HepG2 (cell line): ENCODE results near the gene TPRKB. TPM values are rescaled to one million over a fixed set of nuclear protein-coding genes. Genes with fewer than 3 reads are reported as not detected.

Experiments
- FOXO1 ChIP-seq: sonication (generic); formaldehyde crosslinking; IDR thresholded peaks from 2 replicates; pipeline ENCODE4 v1.4.0; 2020; ENCODE audit warnings: missing genetic modification reagents
- HOXA9 ChIP-seq: sonication (generic); formaldehyde crosslinking; IDR thresholded peaks from 2 replicates; pipeline ENCODE4 v1.8.1; 2022; ENCODE audit warnings: missing genetic modification reagents, mild to moderate bottlenecking, moderate library complexity, borderline replicate concordance
- KLF16 ChIP-seq, 2 experiments: sonication (generic) in 1 of 2; formaldehyde crosslinking in 1 of 2; IDR thresholded peaks; 2 replicates each; pipeline versions ENCODE4 v1.6.1 to v1.8.0; 2016 to 2023; ENCODE audit warnings: missing genetic modification reagents in 2 of 2, missing compliant biosample characterization in 1 of 2
- SAFB2 ChIP-seq: sonication (generic); formaldehyde crosslinking; IDR thresholded peaks from 2 replicates; pipeline ENCODE4 v1.5.1; 2020; ENCODE audit warnings: missing genetic modification reagents, low read depth, mild to moderate bottlenecking, borderline replicate concordance
- ZFP36 ChIP-seq: fragments of 150-350 bp; IDR thresholded peaks from 2 replicates; pipeline ENCODE4 v1.6.1; 2018; ENCODE audit warnings: borderline replicate concordance, low read length, low read depth; ENCODE audit not compliant: partially characterized antibody
- ZFYVE20 ChIP-seq: sonication (generic); formaldehyde crosslinking; IDR thresholded peaks from 2 replicates; pipeline ENCODE4 v1.8.0; 2023; ENCODE audit warnings: low read depth, mild to moderate bottlenecking, moderate library complexity, missing genetic modification reagents, borderline replicate concordance
- ZNF382 ChIP-seq: sonication (generic); formaldehyde crosslinking; IDR thresholded peaks from 2 replicates; pipeline ENCODE4 v1.5.0; 2020; ENCODE audit warnings: missing genetic modification reagents, mild to moderate bottlenecking, borderline replicate concordance
- ZNF570 ChIP-seq: sonication (generic); formaldehyde crosslinking; IDR thresholded peaks from 2 replicates; pipeline ENCODE4 v1.4.0; 2020; ENCODE audit warnings: mild to moderate bottlenecking, missing genetic modification reagents, borderline replicate concordance
- ZNF687 ChIP-seq: sonication (generic); formaldehyde crosslinking; IDR thresholded peaks from 2 replicates; pipeline ENCODE4 v1.5.1; 2020; ENCODE audit warnings: mild to moderate bottlenecking, missing genetic modification reagents, moderate library complexity
- polyA plus RNA-seq, 8 experiments: library from polyadenylated mRNA; depleted of rRNA in 3 of 8; stranded (reverse) in 7 of 8; unstranded in 1 of 8; fragments of >200 nt; fragmentation: Illumina TruSeq in 4 of 8; extraction: Trizol in 4 of 8; gene quantifications; 2 replicates each; pipeline versions ENCODE4 v1.2.1 to v1.2.3, GENCODE V29; 2011 to 2016; ENCODE audit warnings: low read depth in 4 of 8, missing spikeins in 1 of 8, mixed read lengths in 1 of 8; ENCODE audit not compliant: insufficient read depth in 1 of 8
- total RNA-seq, 5 experiments: library from RNA; depleted of rRNA; stranded (reverse); fragments of >200 nt; fragmentation: Illumina TruSeq; extraction: Trizol; gene quantifications; 2 replicates each; pipeline ENCODE4 v1.2.3, GENCODE V29; 2016; ENCODE audit warnings: low read depth in 1 of 5
- TF ChIP-seq, protein P1 (sequence below): sonication (generic); formaldehyde crosslinking; IDR thresholded peaks from 2 replicates; pipeline ENCODE4 v1.8.1; 2022; ENCODE audit warnings: mild to moderate bottlenecking, missing genetic modification reagents
- TF ChIP-seq, protein P2 (sequence below): sonication (generic); formaldehyde crosslinking; IDR thresholded peaks from 2 replicates; pipeline ENCODE4 v1.8.0; 2022; ENCODE audit warnings: low read depth, missing genetic modification reagents
- TF ChIP-seq, protein P3 (sequence below): IDR thresholded peaks from 2 replicates; pipeline ENCODE4 v1.6.1; 2012; ENCODE audit warnings: low read depth, low read length, improper control_type of control experiment
- TF ChIP-seq, protein P4 (sequence below): sonication (generic); formaldehyde crosslinking; IDR thresholded peaks from 2 replicates; pipeline ENCODE4 v1.4.0; 2020; ENCODE audit warnings: missing genetic modification reagents

TPRKB gene
- total and polyA plus RNA-seq, 2 of the 13 experiments (the other 11 are each of a cell fraction or from before 2014, with no cell fraction given) = 32.0 to 58.0 TPM

DNA sequence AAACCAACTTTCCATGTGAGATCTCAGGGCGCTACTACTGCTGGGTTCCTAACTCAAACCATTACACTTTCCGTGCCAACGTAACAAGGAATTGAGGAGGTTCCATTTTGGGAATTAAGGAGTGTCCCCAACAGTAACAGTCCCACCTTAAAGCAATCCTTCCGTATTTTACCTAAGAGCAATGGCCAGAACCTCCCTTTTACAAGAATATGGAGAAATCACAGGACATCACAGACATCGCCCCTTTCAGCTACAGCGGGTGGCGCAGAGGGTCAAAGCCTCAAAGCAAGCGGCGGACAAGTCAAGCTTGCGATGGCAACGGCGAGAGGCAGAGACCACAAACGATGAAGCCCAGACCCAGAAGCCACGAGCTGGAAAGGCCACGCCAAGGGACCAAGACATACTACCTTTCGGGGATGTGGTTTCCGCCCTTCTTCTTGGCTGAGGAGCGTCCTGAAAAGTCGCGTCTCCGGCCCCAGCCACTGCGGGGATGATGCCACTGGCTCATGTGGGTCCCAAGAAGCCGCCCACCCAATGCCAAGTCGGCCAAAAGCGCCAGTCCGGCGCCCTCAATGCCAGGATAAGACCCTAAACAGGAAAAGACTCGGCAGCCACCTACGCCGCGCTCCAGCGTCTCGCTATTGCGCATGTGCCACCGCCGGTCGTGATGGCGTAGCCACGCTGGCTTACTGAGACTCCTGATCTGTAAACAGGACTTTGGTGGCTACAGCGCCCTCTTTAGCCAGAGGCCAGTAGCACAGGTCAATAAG, 42.5 kb upstream of the TPRKB start, which contains the start of gene DUSP11 (continued):
- TF ChIP-seq ZFP36 (no peak), ZNF382 (no peak), ZNF570 (no peak), HOXA9 (CRISPR knock-in tag) (no peak), KLF16 (CRISPR knock-in tag; IDR thresholded peaks at IDR 0.05) (peak; percentile 63 to 81; a peak in 2 of 4 replicates), ZNF687 (CRISPR knock-in tag) (peak; percentile 95), ZFYVE20 (CRISPR knock-in tag) (no peak), FOXO1 (peak; percentile 99), SAFB2 (CRISPR knock-in tag) (peak; percentile 71; the same call in 1 of the 2 replicates)
- TF ChIP-seq, protein P1, sequence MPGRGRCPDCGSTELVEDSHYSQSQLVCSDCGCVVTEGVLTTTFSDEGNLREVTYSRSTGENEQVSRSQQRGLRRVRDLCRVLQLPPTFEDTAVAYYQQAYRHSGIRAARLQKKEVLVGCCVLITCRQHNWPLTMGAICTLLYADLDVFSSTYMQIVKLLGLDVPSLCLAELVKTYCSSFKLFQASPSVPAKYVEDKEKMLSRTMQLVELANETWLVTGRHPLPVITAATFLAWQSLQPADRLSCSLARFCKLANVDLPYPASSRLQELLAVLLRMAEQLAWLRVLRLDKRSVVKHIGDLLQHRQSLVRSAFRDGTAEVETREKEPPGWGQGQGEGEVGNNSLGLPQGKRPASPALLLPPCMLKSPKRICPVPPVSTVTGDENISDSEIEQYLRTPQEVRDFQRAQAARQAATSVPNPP (CRISPR knock-in tag) = peak; percentile 64; the same call in 1 of the 2 replicates
- TF ChIP-seq, protein P2, sequence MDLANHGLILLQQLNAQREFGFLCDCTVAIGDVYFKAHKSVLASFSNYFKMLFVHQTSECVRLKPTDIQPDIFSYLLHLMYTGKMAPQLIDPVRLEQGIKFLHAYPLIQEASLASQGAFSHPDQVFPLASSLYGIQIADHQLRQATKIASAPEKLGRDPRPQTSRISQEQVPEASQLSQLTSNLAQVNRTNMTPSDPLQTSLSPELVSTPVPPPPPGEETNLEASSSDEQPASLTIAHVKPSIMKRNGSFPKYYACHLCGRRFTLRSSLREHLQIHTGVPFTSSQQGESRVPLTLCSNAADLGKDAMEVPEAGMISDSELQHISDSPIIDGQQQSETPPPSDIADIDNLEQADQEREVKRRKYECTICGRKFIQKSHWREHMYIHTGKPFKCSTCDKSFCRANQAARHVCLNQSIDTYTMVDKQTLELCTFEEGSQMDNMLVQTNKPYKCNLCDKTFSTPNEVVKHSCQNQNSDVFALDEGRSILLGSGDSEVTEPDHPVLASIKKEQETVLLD = no peak
- TF ChIP-seq, protein P3, sequence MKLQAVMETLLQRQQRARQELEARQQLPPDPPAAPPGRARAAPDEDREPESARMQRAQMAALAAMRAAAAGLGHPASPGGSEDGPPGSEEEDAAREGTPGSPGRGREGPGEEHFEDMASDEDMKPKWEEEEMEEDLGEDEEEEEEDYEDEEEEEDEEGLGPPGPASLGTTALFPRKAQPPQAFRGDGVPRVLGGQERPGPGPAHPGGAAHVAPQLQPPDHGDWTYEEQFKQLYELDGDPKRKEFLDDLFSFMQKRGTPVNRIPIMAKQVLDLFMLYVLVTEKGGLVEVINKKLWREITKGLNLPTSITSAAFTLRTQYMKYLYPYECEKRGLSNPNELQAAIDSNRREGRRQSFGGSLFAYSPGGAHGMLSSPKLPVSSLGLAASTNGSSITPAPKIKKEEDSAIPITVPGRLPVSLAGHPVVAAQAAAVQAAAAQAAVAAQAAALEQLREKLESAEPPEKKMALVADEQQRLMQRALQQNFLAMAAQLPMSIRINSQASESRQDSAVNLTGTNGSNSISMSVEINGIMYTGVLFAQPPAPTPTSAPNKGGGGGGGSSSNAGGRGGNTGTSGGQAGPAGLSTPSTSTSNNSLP = 0 out of 2 replicates have a peak, but pooled peaks have one; percentile 36
- TF ChIP-seq, protein P4, sequence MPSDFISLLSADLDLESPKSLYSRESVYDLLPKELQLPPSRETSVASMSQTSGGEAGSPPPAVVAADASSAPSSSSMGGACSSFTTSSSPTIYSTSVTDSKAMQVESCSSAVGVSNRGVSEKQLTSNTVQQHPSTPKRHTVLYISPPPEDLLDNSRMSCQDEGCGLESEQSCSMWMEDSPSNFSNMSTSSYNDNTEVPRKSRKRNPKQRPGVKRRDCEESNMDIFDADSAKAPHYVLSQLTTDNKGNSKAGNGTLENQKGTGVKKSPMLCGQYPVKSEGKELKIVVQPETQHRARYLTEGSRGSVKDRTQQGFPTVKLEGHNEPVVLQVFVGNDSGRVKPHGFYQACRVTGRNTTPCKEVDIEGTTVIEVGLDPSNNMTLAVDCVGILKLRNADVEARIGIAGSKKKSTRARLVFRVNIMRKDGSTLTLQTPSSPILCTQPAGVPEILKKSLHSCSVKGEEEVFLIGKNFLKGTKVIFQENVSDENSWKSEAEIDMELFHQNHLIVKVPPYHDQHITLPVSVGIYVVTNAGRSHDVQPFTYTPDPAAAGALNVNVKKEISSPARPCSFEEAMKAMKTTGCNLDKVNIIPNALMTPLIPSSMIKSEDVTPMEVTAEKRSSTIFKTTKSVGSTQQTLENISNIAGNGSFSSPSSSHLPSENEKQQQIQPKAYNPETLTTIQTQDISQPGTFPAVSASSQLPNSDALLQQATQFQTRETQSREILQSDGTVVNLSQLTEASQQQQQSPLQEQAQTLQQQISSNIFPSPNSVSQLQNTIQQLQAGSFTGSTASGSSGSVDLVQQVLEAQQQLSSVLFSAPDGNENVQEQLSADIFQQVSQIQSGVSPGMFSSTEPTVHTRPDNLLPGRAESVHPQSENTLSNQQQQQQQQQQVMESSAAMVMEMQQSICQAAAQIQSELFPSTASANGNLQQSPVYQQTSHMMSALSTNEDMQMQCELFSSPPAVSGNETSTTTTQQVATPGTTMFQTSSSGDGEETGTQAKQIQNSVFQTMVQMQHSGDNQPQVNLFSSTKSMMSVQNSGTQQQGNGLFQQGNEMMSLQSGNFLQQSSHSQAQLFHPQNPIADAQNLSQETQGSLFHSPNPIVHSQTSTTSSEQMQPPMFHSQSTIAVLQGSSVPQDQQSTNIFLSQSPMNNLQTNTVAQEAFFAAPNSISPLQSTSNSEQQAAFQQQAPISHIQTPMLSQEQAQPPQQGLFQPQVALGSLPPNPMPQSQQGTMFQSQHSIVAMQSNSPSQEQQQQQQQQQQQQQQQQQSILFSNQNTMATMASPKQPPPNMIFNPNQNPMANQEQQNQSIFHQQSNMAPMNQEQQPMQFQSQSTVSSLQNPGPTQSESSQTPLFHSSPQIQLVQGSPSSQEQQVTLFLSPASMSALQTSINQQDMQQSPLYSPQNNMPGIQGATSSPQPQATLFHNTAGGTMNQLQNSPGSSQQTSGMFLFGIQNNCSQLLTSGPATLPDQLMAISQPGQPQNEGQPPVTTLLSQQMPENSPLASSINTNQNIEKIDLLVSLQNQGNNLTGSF (CRISPR knock-in tag) = no peak
